Activated naive CD8-positive, alpha-beta T cell treated with anti-CD3 and anti-CD28 coated beads, Interleukin-2, amount 10 ng/mL, durations not matched to agents 7 days and 5 days (primary cell): ENCODE measurements around the gene BLACAT1. TPM values are rescaled to one million over a fixed set of nuclear protein-coding genes. Genes with fewer than 3 reads are reported as not detected.
"Not testable (repeated sequence)": the region's sequence is repeated elsewhere in the genome, so short reads cannot be mapped to it uniquely, and the experiment has no call there.

Experiments
- ATAC-seq: fragments of 150-1000 bp; cut with Tn5 transposase; one replicate; pipeline ENCODE4 v1.10.0; 2021; ENCODE audit warnings: low read depth, moderate library complexity
- POLR2A ChIA-PET: fragments of 350-600 bp; sonication (Branson Sonifier 250); formaldehyde crosslinking; loops from one replicate; lab custom pipeline; 2021; ENCODE audit warnings: antibody characterized with exemption; lab: Charles Lee
- DNase-seq: peaks from one replicate; pipeline ENCODE4 v3.0.0; 2021
- H3K27ac Mint-ChIP-seq: one replicate; pipeline ENCODE4 v1.8.0; 2022; ENCODE audit warnings: mild to moderate bottlenecking, mixed read lengths
- H3K27me3 Mint-ChIP-seq: one replicate; pipeline ENCODE4 v1.8.0; 2022; ENCODE audit warnings: mild to moderate bottlenecking, moderate library complexity, mixed read lengths
- H3K36me3 Mint-ChIP-seq: one replicate; pipeline ENCODE4 v1.8.0; 2021; ENCODE audit warnings: mild to moderate bottlenecking, mixed read lengths
- H3K4me1 Mint-ChIP-seq: one replicate; pipeline ENCODE4 v1.8.0; 2021; ENCODE audit warnings: mixed read lengths
- H3K4me3 Mint-ChIP-seq: one replicate; pipeline ENCODE4 v1.8.0; 2022; ENCODE audit warnings: mild to moderate bottlenecking, moderate library complexity, mixed read lengths
- H3K9me3 Mint-ChIP-seq: one replicate; pipeline ENCODE4 v1.8.0; 2021; ENCODE audit warnings: mixed read lengths
- microRNA-seq: library from miRNA; unstranded; fragments of <30 nt; microRNA quantifications from one replicate; pipeline ENCODE4 v1.2.0, GENCODE V29; 2022
- total RNA-seq, 2 experiments: library from RNA; stranded (reverse); gene quantifications; one replicate each; pipeline ENCODE4 v1.2.3, GENCODE V29; 2021

BLACAT1 gene
- total RNA-seq, 2 experiments from 2014 or later = 0.51 to 0.83 TPM

- no peak overlapping the region for H3K27ac Mint-ChIP-seq
- DNase-seq = no peak
- no peaks in the 10 kb centered on the region for H3K4me1 Mint-ChIP-seq
- H3K36me3 Mint-ChIP-seq = no peaks in the 10 kb centered on the region
- ATAC-seq = no peak
- peaks cover 50% of the 10 kb centered on the region for H3K27me3 Mint-ChIP-seq
- POLR2A ChIA-PET = no interaction called here
- no peaks in the 10 kb centered on the region for H3K9me3 Mint-ChIP-seq
- no peak overlapping the region for H3K4me3 Mint-ChIP-seq
Measured at GRCh38 chr1:205422993-205423642, 32.7 kb downstream of the BLACAT1 start.

GRCh38 chr1:205421798-205422197, 34.0 kb downstream of the BLACAT1 start, which contains the start of gene LEMD1:
Gene LEMD1 (minus strand): TSS chr1:205422056. CDS start chr1:205420536, 1,520 bp downstream.
- ATAC-seq = no peak
- H3K9me3 Mint-ChIP-seq = no peaks in the 10 kb centered on the region
- DNase-seq = no peak
- no peak within 1 kb of the TSS for H3K27ac Mint-ChIP-seq
- no peaks in the 10 kb centered on the region for H3K4me1 Mint-ChIP-seq
- H3K4me3 Mint-ChIP-seq = no peak within 1 kb of the TSS
- POLR2A ChIA-PET = no interaction called here
- H3K36me3 Mint-ChIP-seq = no peaks in the 10 kb centered on the region
- peaks cover 50% of the 10 kb centered on the region for H3K27me3 Mint-ChIP-seq

GRCh38 chr1:205420938-205421337, 34.9 kb downstream of the BLACAT1 start:
- ATAC-seq (no peak), DNase-seq (no peak)
- no peak overlapping the region for H3K4me3 Mint-ChIP-seq
- H3K4me1 Mint-ChIP-seq = no peaks in the 10 kb centered on the region
- POLR2A ChIA-PET = no interaction called here
- H3K27me3 Mint-ChIP-seq = peaks cover 45% of the 10 kb centered on the region
- no peak overlapping the region for H3K27ac Mint-ChIP-seq
- no peaks in the 10 kb centered on the region for H3K36me3 Mint-ChIP-seq
- no peaks in the 10 kb centered on the region for H3K9me3 Mint-ChIP-seq

- DNase-seq = no peak
- POLR2A ChIA-PET = no interaction called here
- no peaks in the 10 kb centered on the region for H3K9me3 Mint-ChIP-seq
- H3K27ac Mint-ChIP-seq = no peak overlapping the region
- H3K4me3 Mint-ChIP-seq = no peak overlapping the region
- no peaks in the 10 kb centered on the region for H3K4me1 Mint-ChIP-seq
- no peak for ATAC-seq
- H3K36me3 Mint-ChIP-seq = no peaks in the 10 kb centered on the region
- peaks cover 31% of the 10 kb centered on the region for H3K27me3 Mint-ChIP-seq
Measured at GRCh38 chr1:205417870-205418635, 37.8 kb downstream of the BLACAT1 start.

- H3K27me3 Mint-ChIP-seq = peaks cover 23% of the 10 kb centered on the region
- H3K4me1 Mint-ChIP-seq = no peaks in the 10 kb centered on the region
- ATAC-seq (no peak), DNase-seq (no peak)
- no peak overlapping the region for H3K27ac Mint-ChIP-seq
- no peaks in the 10 kb centered on the region for H3K36me3 Mint-ChIP-seq
- no peaks in the 10 kb centered on the region for H3K9me3 Mint-ChIP-seq
- H3K4me3 Mint-ChIP-seq = no peak overlapping the region
- POLR2A ChIA-PET = no interaction called here
Measured at GRCh38 chr1:205416322-205416721, 39.5 kb downstream of the BLACAT1 start.

- H3K27ac Mint-ChIP-seq = no peak overlapping the region
- peaks cover 13% of the 10 kb centered on the region for H3K27me3 Mint-ChIP-seq
- POLR2A ChIA-PET = no interaction called here
Measured at GRCh38 chr1:205410581-205411298, 45.1 kb downstream of the BLACAT1 start.

GRCh38 chr1:205407970-205408369, 47.9 kb downstream of the BLACAT1 start:
- no peaks in the 10 kb centered on the region for H3K9me3 Mint-ChIP-seq
- DNase-seq (no peak), ATAC-seq (no peak)
- no peaks in the 10 kb centered on the region for H3K36me3 Mint-ChIP-seq
- no peak overlapping the region for H3K27ac Mint-ChIP-seq
- H3K4me1 Mint-ChIP-seq = no peaks in the 10 kb centered on the region
- POLR2A ChIA-PET = no interaction called here
- H3K27me3 Mint-ChIP-seq = peaks cover 16% of the 10 kb centered on the region
- H3K4me3 Mint-ChIP-seq = no peak overlapping the region

More at GRCh38 chr1:205410581-205411298, 45.1 kb downstream of the BLACAT1 start:
- Mint-ChIP-seq H3K9me3 (no peaks in the 10 kb centered on the region), H3K4me1 (no peaks in the 10 kb centered on the region), H3K4me3 (no peak overlapping the region), H3K36me3 (no peaks in the 10 kb centered on the region)
- ATAC-seq (no peak), DNase-seq (no peak)

- POLR2A ChIA-PET, ATAC-seq, H3K4me1 Mint-ChIP-seq, H3K4me3 Mint-ChIP-seq, H3K27ac Mint-ChIP-seq, H3K9me3 Mint-ChIP-seq, DNase-seq, H3K36me3 Mint-ChIP-seq: not testable (repeated sequence)
- H3K27me3 Mint-ChIP-seq = peaks cover 12% of the 10 kb centered on the region
Measured at GRCh38 chr1:205406252-205406651, 49.6 kb downstream of the BLACAT1 start.

Small RNA genes within 50 kb of the gene (microRNA-seq; reads per million reads assigned to microRNA genes)
- gene MIR135B = 26.7 reads per million, percentile 33 among the genes with 10 or more reads in this experiment

Other genes starting within 250 kb of the BLACAT1 start
- 10 to 100 TPM; 13.2 to 13.3 TPM for gene DSTYK, start 244.3 kb downstream of the BLACAT1 start, total RNA-seq
- gene TMCC2, start 228.1 kb downstream of the BLACAT1 start, total RNA-seq = 1 to 10 TPM; 3.4 to 4.4 TPM
- 10 to 100 TPM; 13.0 to 14.7 TPM for gene NUAK2, start 134.3 kb downstream of the BLACAT1 start, total RNA-seq
- not detected for gene KLHDC8A, start 99.1 kb downstream of the BLACAT1 start, total RNA-seq
- 1 to 10 TPM in 1 of 2 experiments, under 1 TPM in 1; 0.97 to 1.1 TPM for gene LEMD1, start 34.0 kb downstream of the BLACAT1 start, total RNA-seq
- gene CDK18, start 48.6 kb upstream of the BLACAT1 start, total RNA-seq = 1 to 10 TPM; 7.4 to 9.9 TPM
- gene ELK4, start 176.0 kb upstream of the BLACAT1 start, total RNA-seq = 100 to 1,000 TPM; 124 to 141 TPM
- gene SLC45A3, start 224.5 kb upstream of the BLACAT1 start, total RNA-seq = under 1 TPM; 0.17 to 0.31 TPM